Hepatic stellate cell (primary cell): ENCODE results near the gene PCDHGB5.

Source experiments
- DNase-seq: peaks from one replicate; pipeline ENCODE4 v3.0.0; 2011; ENCODE audit warnings: low spot score

The PCDHGB5 gene

DNA sequence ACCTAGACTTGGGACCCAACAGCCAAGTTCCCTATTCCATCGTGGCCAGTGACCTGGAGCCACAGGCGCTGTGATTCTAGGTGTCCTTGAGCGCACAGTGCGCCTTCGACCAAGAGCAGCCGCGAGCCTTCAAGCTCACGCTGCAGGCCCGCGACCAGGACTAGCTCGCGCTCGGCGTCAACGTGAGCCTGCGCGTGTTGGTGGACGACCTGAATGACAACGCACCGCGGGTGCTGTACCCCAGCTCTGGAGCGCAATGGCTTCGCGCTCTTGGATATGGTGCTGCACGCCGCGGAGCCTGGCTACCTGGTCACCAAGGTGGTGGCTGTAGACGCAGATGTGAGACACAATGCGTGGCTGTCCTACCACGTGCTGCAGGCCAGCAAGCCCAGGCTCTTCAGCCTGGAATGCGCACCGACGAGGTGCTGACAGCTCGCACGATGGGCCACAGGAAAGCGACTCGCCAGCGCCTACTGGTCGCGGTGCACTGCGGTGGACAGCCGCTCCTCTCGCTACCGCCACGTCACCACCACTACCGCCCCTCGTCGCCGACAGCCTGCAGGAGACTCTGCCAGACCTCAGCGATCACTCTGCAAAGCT is 43.9 kb downstream of the PCDHGB5 start:
- no peak for DNase-seq
